ENCODE measurements around the gene TMEM191B.
"Not testable (repeated sequence)": the region's sequence is repeated elsewhere in the genome, so short reads cannot be mapped to it uniquely, and the experiment has no call there.

The TMEM191B gene

DNA sequence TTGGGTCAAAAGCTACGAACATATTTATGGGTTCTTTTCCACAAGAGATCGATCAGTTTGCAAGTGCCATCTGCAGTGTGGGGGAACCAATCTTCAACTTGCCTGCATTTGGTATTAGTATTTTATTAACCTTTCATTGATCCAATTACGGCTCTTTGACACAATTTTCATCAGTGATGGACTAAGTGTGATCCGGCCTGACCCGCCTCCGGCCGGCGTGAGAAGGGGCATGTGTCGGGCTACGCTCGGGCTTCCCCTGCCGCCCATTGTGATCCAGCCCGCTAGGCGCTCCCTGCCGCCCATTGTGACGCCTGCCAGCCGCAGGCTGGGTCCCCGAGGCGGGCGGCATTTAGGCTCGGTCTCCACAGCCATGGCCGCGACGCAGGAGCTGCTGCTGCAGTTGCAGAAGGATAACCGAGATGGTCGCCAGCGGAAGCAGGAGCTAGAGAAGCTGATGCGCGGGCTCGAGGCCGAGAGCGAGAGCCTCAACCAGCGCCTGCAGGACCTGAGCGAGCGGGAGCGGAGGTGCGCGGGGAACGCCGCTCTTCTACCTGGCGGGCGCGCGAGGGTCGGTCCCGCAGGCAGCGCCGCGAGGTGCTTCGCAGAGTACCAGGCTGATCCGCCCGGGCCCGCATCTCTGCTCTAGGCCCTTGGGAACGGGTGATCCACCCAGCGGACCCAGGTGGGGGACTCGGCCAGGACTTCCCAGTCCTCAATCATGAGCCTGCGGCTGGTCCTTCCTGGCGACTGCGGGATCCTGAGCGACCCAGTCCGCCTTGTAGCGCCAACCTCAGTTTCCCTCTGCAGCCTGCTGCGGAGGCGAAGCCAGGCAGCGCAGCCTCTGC, at the start of gene TMEM191B:
Gene TMEM191B (plus strand): TSS at position 51 of the 845 bp plus-strand sequence. CDS start 179 bp downstream, at position 230.
- DNase-seq: not testable (repeated sequence)

DNA sequence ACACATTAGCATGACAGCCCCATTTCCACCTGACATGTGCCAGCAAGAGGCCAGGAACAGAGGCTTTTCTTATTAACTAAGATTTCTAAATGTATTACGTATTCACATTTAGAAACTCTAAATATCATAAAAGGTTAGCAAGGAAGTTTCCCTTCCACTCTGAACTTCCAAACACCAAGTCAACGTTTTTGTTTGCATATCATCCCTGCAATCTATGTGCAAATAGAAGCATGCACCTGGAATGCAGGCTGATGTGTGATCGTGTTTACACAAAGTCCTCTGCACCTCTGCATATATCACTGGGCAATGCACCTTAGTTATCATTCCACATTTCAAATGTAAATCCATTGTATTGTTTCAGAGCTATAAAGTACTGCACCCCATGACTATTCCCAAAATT, 31.4 kb upstream of the TMEM191B start:
- DNase-seq: not testable (repeated sequence)

DNA sequence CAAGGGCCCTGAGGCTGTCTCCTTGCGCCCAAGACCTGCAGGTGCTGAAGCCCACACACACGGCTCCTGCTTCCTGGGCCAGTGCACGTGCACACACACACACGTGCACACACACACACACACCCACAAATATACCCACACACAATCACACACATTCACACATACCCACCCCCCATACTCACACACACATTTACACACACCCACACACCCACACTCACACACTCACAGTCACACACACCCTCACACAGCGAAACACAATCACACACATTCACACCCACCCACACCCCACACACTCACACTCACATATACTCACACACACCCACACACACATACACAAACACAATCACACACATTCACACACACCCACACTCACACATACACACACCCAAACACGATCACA, 16.3 kb upstream of the TMEM191B start:
- DNase-seq: not testable (repeated sequence)

DNA sequence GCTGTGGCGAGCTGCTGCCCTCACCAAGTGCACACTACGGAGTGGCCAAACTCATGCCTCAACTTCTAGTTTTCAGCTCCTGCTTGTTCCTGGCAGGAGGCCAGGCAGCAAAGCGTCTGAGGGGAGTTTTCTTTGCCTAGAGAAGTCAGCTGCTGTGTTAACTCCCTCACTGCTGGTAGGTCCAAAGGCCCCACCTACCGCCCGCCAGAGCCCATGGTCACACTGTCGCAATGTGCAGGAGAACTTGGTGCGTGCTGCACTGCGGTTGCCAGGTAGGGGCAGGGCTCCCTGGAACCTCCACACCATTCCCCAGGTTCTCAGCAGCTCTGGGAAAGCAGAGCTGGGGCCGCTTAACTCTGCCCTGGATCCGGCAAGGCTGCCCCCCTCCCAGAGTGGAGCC, 15.2 kb upstream of the TMEM191B start:
- not testable (repeated sequence) for DNase-seq

DNA sequence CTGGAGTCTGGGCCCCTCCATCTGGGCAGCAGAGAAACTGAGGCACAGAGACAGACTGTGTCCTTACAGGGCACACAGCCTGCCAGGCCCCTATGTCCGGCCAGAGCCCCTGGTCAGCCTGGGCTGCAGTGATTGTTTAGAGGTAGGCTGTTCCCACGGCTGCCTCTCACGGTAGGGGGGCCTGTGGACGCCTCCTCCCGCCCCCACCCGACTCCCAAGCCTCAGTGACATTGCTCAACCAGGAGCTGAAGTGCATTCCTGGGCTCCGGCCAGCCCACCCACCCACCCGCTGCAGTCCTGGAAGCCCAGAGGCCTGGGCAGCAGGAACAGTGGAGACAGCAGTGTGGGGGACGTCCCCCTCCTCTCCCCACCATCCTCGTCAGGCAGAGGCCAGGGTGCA, 14.1 kb upstream of the TMEM191B start:
- not testable (repeated sequence) for DNase-seq

DNA sequence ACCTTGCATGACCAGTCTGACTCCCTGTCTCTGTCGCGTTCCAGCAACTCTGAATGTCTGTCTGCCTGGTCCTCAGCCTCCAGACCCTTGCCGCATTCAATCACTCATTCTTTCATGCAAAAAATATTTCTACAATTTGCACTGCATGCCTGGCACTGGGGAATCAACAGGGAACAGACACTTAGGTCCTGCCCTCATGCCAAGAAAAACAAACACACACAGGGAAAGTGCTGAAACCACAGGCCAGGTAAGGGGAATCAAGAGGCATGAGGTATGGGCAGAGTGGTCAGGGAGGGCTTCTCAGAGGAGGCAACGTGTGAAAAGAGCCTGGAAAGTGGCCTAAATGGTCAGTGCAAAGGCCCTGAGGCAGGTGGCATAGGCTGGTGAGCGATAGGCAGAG, 9.5 kb upstream of the TMEM191B start, which contains the start of gene GGTLC3:
Gene GGTLC3 (minus strand): TSS at position 101 of the 400 bp plus-strand sequence. CDS start 264 bp downstream, outside the sequence.
- not testable (repeated sequence) for DNase-seq

DNA sequence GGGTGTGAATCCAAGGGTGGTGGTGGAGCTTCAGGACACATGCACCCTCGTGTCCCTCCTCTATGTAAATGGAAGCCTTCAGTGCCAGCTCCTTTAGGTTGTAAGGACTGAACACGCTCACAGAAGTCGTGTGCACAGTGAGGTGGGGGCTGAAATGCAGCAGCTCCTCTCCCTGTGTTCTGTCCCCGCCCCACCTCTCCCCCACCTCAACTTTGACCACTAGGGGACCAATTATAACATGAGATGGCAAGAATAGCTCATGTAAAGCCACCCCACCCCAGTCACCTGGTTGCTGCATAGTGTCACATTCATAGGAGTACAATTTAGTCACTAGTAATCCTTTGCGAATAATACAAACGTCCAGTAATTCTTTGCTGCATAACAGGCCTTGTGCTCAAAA, 4.8 kb upstream of the TMEM191B start:
- DNase-seq: not testable (repeated sequence)

DNA sequence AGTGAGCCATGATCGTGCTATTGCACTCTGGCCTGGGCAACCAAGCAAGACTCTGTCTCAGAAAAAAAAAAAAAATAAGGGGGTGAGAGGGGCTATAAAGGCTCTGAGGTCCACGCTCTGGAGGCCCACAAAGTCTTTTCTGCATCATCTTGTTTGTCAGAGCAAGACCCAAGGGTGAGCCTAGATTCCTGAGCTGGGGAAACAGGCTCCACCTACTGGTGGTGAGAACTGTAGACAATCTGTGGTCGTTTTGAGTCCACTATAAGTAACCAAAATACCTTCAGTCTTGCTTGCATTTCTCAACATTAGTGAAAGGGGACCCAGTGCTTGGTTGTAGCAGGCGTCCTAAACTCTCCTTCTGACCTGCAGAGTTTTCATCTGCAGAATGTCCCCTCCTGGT, 4.3 kb upstream of the TMEM191B start:
- DNase-seq: not testable (repeated sequence)

DNA sequence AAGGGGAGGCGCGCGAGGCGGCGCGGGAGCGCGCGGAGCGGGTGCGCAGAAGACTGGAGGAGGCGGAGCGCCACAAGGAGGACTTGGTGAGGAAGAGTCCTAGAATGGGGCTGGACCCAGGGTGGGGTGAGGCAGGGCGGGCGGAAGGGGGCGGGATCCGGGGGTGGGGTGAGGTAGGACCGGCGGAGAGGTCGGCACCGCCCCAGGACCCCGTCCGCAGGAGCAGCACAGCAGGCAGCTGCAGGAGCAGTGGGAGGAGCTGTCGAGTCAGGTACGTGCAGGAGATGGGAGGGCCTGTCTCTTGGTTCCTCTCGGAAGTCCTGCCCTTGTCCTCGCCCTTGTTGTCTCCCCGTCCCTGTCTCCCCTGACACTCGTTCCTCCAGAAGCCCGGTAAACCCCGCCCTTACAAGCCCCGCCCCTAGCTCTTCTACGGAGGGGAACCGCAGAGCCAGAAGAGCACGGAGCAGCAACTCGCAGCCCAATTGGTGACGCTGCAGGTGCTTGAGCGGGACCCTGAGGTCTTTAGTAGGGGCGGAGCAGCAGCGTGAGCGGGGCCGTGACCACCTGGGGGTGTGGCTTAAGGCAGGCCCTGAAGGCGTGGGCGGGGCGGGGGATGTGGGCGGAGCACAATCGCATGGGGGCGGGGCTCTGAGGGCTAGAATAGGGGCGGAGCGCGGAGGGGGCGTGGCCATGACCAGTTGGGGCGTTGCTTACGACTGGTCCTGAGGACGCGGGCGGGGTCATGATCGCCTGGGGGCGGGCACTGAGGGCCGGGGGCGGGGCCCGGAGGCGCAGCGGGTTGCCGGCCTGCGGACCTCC, 1.2 kb downstream of the TMEM191B start:
- peak; percentile 70 for DNase-seq

DNA sequence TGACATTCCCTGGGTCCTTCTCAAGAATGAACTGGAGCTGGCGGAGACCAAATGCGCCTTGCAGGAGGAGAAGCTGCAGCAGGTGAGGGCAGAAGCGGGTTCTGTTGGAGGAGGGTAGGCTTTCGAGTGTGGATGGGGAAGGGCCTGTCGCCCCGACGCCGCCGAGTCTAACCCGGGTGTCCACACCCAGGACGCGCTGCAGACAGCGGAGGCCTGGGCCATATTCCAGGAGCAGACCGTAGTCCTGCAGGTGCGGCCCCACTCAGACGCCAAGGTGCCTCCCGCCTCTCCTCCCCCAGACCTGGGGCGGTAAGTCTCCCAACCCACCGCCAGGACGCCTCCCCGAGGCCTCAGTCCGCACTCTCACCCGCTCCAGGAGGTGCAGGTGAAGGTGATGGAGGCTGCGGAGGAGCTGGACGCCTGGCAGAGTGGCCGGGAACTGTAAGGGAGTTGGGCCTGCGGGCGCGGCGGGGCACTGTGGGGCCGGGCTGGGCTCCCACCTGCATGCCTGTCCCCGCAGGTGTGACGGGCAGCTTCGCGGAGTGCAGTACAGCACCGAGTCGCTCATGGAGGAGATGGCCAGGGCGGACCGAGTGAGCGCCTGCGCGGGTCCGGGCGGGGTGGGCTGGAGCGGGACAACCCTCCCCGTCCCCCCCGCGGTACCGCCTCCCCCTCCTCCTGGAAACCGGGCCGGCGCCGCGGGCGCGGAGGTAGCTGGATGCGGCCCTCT, 2.0 kb downstream of the TMEM191B start:
- DNase-seq: not testable (repeated sequence)

DNA sequence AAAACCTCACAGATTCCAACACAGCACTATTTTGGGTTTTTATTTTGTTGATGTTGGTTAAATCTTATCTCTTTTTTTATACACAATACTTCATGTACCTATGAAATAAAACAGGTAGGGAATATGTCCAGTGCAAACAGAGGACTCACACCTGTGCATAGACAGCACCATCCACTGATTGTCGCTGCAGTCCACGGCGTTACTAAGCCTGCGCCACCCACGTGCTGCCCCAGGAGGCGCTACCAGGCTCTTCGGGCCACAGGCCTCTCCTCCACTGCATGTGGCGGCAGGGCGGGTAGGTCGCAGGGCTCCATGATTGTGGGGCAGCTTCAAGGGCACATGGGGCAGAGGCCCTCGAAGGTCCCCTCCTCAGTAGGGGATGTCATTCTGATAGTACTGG, 6.0 kb downstream of the TMEM191B start:
- not testable (repeated sequence) for DNase-seq

DNA sequence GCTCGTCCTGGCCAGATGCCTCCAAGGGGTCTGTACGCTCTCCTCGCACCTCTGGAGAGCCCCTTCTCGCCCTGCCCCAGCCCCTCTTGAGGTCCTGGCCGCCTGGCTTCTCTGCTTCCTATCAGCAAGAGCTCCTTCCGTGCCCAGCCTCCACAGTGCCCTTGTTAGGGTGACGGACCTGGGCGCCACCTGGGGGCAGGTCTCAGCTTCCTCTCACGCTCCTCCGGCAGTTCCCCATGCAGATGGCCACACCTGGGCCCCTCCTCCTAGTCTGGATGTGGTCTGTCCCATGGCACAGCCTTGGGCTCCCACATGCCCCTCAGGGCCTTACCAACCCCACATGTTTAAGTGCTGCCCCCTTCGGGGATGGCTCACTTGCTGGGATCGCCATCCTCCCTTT, 6.7 kb downstream of the TMEM191B start:
- not testable (repeated sequence) for DNase-seq

DNA sequence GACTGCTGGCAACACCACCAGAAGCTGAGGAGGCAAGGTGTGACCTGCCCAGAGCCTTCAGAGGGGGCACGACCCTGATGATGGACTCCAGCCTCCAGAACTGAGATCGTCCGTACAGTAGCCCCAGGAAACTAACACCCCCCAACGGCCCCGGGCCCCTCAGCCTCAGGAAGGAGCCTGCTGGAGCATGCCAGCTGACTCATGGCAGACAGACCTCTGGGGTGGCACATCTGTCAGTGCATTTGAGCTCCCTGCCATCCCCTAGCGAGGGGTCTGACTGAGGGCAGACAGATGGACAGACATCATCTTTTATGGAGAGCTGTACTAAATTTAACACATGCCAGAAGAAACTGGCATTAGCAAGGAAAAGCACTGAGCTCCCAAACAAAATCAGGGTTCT, 12.4 kb downstream of the TMEM191B start:
- DNase-seq: not testable (repeated sequence)

DNA sequence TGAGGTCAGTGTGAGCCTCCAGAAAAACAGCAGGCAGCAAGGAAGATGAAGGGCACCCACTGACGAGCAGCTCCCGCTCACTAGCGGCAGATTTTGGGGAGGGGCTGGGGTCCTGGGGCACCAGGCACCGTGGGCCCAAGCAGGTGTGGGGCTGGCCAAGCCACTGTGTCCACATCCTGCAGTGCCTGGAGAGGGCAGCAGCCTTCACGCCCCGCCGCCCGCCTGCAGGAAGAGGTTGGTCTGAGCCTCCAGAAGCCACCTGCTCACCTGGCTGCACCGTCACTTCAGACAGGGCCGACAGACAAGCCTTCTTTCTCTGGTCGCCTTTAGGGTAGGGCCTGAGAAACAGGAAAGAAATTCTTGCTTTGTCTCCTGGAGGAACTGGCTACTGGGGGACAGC, 15.8 kb downstream of the TMEM191B start:
- DNase-seq: not testable (repeated sequence)

DNA sequence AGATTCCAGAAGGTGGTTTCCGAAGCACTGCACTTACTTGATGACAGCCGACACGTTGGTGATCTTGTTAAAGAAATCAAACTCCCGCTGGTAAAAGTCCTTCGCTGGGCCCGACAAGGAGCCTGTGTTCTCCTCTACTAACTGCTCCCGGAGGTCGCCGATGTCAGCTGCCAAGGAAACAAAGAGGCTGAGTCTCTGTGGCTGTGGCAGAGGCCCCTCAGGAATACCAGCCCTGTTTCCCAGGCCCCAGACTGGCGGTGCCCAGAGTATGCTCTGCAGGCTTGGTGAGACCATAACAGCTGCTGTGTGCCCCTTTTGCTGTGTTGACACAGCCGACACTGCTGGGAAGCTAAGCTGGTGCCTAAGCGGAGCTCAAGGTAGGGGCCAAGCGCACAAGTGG, 17.0 kb downstream of the TMEM191B start:
- not testable (repeated sequence) for DNase-seq

DNA sequence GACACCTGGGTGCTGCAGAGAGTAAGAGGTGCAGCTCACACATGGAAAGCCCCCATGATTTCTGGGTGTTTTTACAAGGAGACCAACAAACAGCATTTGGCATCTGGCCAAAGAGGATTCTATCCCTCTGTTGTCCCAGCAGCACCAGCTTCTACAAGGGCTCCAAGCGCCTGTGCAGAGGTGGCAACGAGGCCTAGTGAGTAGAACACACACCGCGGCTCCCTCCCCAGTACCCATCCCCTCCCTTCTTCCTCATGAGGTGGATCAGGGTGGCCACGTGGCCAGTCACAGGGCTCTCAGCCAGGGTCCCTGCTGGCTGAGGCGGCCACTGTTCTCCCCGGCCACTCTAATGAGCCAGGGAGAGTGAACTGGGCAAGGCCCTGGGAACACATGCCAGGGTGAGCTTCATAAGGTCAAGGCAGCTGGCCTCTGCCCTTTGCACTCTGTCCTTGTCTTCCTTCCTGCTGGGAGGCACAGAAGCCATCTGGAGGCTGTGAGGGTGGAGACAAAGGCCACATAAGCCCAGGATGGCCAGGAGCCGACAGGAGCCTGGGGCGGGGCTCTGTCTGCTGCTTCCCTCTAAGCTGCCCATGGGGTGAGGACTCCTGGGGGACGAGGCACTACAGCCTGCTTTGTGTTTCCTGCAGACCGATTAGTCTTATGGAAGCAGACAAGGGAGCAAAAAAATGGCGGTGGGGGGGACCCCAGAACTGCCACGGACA, 22.0 kb downstream of the TMEM191B start:
- not testable (repeated sequence) for DNase-seq

DNA sequence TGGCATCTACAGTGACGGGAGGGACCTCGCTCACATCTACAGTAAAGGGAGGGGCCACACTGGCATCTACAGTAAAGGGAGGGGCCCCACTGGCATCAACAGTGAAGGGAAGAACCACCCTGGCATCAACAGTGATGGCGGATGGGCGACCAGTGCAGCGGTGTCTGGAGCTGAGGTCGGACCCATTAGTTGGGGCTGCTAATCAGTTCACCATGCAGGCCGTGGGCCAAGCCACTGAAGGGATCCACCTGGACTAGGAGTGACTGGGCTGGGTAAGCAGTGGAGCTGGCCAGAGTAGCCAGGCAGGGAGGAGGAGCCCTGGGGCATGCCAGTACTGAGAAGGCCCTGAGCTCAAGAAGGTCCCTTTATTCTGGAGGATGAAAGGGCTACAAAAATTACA, 23.4 kb downstream of the TMEM191B start:
- DNase-seq: not testable (repeated sequence)

DNA sequence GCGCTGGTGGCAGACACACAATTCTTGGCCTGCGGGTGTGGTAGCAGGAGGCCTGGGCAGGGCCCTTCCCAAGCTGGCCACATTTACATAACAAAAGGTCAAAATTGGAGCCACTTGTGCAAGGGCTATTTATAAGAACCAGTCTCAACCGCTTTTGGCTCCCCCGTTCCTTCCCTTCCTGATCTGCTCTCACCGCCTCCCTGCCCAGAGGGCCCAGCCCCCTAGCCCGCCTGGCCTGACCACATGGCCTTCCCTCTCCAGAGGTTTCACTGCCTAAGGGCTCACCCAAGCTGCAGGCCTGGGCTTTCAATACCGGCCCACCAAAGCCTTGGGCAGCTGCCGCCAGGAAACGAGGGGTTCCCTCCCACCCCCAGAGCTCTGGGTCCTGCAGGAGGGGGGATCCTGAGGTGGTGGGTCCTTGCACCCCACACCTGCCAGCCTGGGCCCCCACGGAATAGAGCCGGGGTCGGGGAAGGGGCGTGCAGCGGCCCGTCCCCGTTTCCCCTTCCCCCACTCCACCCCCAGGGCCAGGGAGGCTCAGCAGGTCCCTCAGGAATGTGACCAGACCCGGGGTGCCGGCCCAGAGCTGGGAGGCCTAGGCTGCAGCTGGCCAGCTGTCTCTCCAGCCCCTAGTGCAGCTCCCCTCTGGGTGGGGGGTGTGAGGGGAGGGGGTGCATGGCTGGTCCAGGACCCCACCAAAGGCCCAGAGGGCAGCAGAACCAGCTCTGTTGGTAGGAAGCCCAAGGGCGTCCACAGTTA, 25.4 kb downstream of the TMEM191B start:
- not testable (repeated sequence) for DNase-seq

DNA sequence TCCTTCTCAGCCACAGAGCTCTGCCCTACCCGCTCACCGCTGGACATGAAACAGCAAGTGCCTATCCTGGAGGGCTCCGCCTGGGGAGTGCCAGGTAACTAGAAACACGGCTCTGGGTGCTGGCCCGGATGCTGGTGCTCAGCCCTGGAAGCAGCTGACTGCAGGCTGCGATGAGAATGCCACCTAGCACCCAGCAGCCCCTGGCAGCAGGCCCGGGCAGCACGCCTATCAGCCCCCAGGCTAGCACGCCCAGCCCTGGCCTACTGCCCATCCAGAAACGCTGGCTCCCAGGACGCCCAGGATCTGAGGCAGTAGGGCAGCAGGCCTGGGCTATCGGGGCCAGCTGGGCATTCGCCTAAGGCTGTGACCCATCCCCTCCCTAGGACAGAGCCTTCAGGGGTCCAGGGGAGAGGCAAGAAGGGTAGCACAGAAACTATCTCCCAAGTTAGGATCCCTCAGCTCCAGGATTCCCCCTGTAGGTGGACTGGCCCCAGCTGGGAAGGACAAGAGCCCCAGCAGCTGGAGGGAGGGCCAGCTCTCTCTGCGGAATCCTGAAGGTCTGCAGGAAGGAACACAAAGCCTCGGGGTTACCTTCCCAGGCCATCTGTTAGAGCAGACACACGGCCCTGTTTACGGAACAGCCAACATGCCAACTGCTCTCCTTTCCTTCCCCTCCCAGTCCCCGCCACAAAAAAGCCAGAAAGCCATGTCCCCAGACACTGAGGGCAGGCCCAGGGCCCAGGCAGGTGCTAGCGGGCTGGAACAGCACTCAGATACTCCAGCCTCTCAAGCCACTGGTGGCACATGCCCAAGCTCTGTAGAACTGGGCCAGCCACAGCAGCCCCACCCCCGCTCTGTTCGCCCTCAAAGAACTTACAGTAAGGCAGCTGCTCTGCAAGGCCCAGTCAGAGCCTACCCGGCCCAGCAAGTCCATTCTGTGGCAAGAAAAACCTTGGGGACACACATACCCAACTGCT, 27.0 kb downstream of the TMEM191B start:
- DNase-seq: not testable (repeated sequence)

DNA sequence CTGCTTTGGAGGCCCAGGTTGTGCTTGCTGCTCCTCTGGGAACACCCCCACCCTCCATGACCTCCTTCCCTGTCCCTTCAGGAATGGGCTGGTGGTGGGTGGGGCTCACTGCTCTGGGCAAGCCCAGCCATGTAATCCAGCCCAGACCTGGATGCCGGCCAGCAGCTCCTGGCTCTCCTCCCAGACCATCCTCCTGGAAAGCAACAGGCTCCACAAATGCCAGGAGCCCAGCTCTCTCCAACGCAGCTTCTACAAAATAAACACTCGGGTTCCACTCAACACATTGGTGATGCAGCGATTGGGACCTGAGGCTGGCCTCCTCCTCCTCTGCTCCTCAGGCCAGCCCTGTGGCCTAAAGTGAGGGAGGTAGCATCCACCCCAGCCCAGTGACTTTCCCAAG, 30.9 kb downstream of the TMEM191B start:
- not testable (repeated sequence) for DNase-seq
